ENCODE measurements around the gene BTG2. TPM values are rescaled to one million over a fixed set of nuclear protein-coding genes. Genes with fewer than 3 reads are reported as not detected.
"Not testable (repeated sequence)": the region's sequence is repeated elsewhere in the genome, so short reads cannot be mapped to it uniquely, and the experiment has no call there.

Gene BTG2
- total and polyA plus RNA-seq, 2 donors = 58.6 to 464 TPM

DNA sequence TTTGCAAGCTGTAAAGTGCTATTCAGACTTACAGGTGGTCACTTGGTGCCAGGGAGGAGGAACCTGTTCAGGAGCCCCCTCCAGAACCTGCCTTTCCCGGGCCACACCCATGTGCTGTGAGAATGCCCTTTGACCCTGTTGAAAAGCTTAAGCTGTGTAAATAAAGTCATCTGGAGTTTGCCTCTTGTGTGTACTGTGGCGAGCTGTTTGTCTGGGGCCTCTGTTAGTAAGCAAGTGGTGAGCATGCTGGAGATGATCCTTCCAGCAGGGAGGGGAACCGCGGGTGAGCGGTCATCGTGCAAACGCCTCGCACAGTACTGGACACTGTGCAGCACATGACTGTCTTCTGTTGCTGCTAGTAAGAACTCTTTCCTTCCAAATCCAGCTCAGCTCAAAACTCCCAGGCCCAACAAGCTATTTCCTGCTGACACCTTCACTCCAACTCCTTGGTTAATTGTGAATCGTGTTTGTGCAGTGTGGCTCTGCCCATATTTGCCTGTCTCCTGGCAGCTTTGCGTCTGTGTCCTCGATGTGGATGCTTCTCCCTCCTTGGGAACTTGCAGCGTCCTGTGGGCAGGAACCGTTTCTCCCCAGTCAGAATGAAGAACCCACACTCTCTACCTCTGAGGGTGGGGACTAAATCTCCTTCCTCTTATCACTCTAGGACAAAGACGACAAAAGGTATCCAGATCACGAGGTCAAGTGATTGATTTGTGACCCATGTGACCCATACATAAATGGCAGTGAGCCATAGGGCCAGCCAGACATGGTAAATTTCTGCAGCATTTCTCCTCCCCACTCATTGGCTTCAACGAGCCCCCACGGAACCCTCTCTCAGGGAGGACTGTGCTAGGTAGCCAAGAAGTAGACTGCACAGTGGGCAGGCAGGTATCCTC lies 13.9 kb upstream of the BTG2 start:
- H3K36me3 ChIP-seq (ENCODE audit: insufficient read depth) = no peaks in the 10 kb centered on the region
- H3K4me3 ChIP-seq (ENCODE audit: low read depth, low read length) = no peak overlapping the region
- H3K4me1 ChIP-seq (ENCODE audit: insufficient read depth) = no peaks in the 10 kb centered on the region
- no peak for DNase-seq (ENCODE audit: extremely low spot score)
- WGBS = 70% methylated on average over 17 of the region's 17 CpGs
- H3K27ac ChIP-seq (ENCODE audit: low read depth) = peak overlapping the region; percentile 94

DNA sequence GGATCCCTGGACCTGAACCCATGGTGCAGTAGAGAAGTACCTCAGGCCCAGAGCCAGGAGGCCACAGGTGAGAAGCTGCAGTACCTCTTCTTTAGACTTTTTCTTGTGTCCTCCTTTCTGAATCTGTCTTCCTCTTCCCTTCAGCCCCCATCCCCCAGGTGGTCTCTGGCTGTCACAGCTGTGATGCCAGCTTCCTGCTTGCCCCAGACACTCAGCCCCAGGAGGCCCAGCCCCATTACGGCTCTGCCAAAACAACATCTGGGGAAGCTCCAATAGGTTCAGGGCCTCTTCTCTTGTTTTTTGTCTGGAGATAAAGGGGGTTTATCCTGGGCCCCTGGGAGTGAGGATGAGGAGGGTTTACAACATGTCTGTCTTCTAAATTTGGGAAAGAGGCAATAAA lies 9.5 kb upstream of the BTG2 start:
- Histone ChIP-seq H3K36me3 (ENCODE audit: insufficient read depth) (no peaks in the 10 kb centered on the region), H3K27ac (ENCODE audit: low read depth) (no peak overlapping the region), H3K4me1 (ENCODE audit: insufficient read depth) (no peaks in the 10 kb centered on the region), H3K4me3 (ENCODE audit: low read depth, low read length) (no peak overlapping the region)
- no peak for DNase-seq (ENCODE audit: extremely low spot score)
- WGBS = 87% methylated on average over 1 of the region's 1 CpG

DNA sequence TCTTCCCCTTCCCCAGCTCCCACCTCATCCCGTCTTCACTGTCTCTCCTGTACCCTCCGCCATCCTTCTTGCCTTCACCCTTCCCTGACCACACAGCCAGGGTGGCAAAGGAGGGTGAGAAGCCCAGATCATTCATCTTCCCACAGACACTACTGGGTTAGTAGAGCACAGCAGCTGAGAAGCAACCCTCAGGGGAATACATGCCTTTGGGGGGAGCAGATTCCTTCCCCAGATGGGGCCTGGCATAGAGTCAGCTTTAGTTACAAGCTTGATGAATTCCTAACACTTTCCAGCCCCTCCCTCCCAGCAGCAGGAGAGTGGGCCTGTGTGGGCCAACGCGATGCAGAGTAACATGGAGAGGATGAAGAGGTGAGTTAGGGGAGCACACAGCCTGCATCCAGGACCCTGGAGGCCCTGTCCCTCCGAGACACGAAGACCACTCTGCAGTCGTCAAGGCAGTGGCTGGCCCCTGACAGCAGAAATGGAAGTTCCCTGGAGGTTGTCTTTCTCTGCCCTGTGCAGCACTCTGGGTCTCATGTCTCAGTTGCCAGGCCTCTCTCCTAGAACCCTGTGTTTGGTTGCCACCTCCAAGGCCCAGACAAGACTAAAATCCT lies 8.8 kb upstream of the BTG2 start:
- 74% methylated on average over 7 of the region's 7 CpGs for WGBS

DNA sequence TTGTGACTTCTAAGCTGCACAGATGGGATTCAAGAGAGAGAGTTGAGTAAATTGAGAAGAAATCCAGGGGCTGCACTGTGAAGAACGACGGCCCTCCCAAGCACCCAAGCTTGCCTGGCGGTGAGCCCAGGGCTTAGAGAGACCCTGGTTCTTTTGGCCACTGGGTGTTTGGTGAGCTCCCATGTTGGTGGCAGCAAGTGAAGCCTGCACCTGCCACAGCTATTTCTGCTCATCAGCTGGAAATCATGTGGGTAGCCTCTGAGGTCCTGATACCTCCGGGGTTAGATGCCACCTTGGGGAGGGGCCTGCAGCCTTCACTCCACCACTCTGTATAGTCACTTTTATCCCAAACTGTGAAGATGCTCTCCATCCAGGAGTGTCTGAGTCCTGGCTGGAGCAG lies 6.2 kb upstream of the BTG2 start:
- WGBS = 78% methylated on average over 4 of the region's 4 CpGs
- Histone ChIP-seq H3K27ac (ENCODE audit: low read depth) (no peak overlapping the region), H3K4me3 (ENCODE audit: low read depth, low read length) (no peak overlapping the region), H3K36me3 (ENCODE audit: insufficient read depth) (no peaks in the 10 kb centered on the region), H3K4me1 (ENCODE audit: insufficient read depth) (no peaks in the 10 kb centered on the region)
- no peak for DNase-seq (ENCODE audit: extremely low spot score)

More for the DNA sequence above, 8.8 kb upstream of the BTG2 start:
- no peaks in the 10 kb centered on the region for H3K4me1 ChIP-seq (ENCODE audit: insufficient read depth)
- no peak overlapping the region for H3K4me3 ChIP-seq (ENCODE audit: low read depth, low read length)
- DNase-seq (ENCODE audit: extremely low spot score) = no peak
- no peak overlapping the region for H3K27ac ChIP-seq (ENCODE audit: low read depth)
- H3K36me3 ChIP-seq (ENCODE audit: insufficient read depth) = no peaks in the 10 kb centered on the region

- not testable (repeated sequence) for H3K27ac ChIP-seq (ENCODE audit: low read depth); H3K4me3 ChIP-seq (ENCODE audit: low read depth, low read length); DNase-seq (ENCODE audit: extremely low spot score); H3K36me3 ChIP-seq (ENCODE audit: insufficient read depth); H3K4me1 ChIP-seq (ENCODE audit: insufficient read depth)
- WGBS = 93% methylated on average over 8 of the region's 8 CpGs
Observed at GRCh38 chr1:203299719-203300429, 5.4 kb upstream of the BTG2 start.

GRCh38 chr1:203300441-203301330 lies 4.6 kb upstream of the BTG2 start:
- Histone ChIP-seq H3K4me1 (ENCODE audit: insufficient read depth) (no peaks in the 10 kb centered on the region), H3K27ac (ENCODE audit: low read depth) (peak overlapping the region; percentile 11), H3K4me3 (ENCODE audit: low read depth, low read length) (no peak overlapping the region), H3K36me3 (ENCODE audit: insufficient read depth) (no peaks in the 10 kb centered on the region)
- DNase-seq (ENCODE audit: extremely low spot score) = no peak
- WGBS = 70% methylated on average over 11 of the region's 11 CpGs

DNA sequence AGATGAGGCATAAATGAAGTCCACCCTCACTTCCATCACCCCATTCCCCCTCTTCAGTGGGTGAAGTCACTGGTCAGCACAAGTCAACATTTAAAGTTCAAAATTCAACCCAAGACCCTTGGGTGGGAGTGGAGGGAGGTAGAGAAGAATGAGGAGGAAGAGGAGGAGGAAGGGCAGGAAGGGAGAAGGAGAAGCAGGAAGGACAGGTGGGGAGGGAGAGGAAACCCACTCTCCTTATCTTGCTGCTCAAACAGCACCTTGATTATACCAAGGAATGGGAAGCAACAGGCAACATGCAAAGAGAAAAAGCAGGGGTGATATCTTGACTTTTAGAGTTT lies 4.0 kb upstream of the BTG2 start:
- no peak overlapping the region for H3K4me3 ChIP-seq (ENCODE audit: low read depth, low read length)
- no peaks in the 10 kb centered on the region for H3K36me3 ChIP-seq (ENCODE audit: insufficient read depth)
- peak overlapping the region; percentile 11 for H3K27ac ChIP-seq (ENCODE audit: low read depth)
- no peak for DNase-seq (ENCODE audit: extremely low spot score)
- H3K4me1 ChIP-seq (ENCODE audit: insufficient read depth) = no peaks in the 10 kb centered on the region

GRCh38 chr1:203302456-203302855 lies 2.9 kb upstream of the BTG2 start:
- 90% methylated on average over 7 of the region's 7 CpGs for WGBS
- no peaks in the 10 kb centered on the region for H3K4me1 ChIP-seq (ENCODE audit: insufficient read depth)
- H3K27ac ChIP-seq (ENCODE audit: low read depth) = no peak overlapping the region
- no peak for DNase-seq (ENCODE audit: extremely low spot score)
- no peaks in the 10 kb centered on the region for H3K36me3 ChIP-seq (ENCODE audit: insufficient read depth)
- H3K4me3 ChIP-seq (ENCODE audit: low read depth, low read length) = no peak overlapping the region

DNA sequence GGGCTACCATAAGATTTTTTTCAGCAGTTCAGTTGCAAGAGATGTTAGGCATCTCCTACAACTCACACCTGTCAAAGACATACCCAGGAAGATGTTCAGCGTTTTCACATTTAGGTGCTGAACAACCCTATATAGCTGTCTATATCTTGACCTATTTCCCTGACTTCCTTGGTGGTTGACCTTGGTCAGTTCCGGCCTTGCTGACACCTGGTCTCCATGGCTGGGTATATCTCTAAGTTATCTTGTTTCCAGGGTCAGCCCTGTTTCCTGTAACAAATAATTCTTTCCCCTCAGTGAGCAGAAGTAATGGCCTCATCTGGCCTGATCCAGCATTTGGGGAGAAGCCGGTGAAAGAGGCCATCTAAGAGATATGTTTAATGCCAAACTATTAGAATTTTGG lies 2.4 kb upstream of the BTG2 start:
- Histone ChIP-seq H3K36me3 (ENCODE audit: insufficient read depth) (no peaks in the 10 kb centered on the region), H3K4me1 (ENCODE audit: insufficient read depth) (no peaks in the 10 kb centered on the region), H3K27ac (ENCODE audit: low read depth) (no peak overlapping the region), H3K4me3 (ENCODE audit: low read depth, low read length) (no peak overlapping the region)
- DNase-seq (ENCODE audit: extremely low spot score) = no peak
- 84% methylated on average over 3 of the region's 3 CpGs for WGBS

- Histone ChIP-seq H3K36me3 (ENCODE audit: insufficient read depth) (no peaks in the 10 kb centered on the region), H3K27ac (ENCODE audit: low read depth) (peak overlapping the region; percentile 93), H3K4me3 (ENCODE audit: low read depth, low read length) (peak overlapping the region; percentile 6), H3K4me1 (ENCODE audit: insufficient read depth) (no peaks in the 10 kb centered on the region)
- no peak for DNase-seq (ENCODE audit: extremely low spot score)
- 78% methylated on average over 9 of the region's 9 CpGs for WGBS
Observed at GRCh38 chr1:203304391-203304918, 864 bp upstream of the BTG2 start.

DNA sequence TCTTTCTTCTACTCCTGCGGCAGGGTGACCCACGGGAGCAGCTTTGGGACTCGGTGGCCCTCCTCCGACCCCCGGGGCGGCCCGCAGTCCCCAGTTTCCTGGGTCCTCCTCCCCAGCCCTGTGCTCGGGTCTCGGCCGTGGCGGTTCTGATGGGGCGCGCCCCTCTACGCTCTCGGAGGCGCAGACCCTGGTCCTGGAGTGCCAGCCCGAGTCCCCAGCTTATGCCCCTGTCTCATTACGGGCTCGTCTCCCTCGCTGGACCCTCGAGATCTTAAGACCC lies 430 bp downstream of the BTG2 start:
- WGBS = under 1% methylated on average over 21 of the region's 21 CpGs
- Histone ChIP-seq H3K4me3 (ENCODE audit: low read depth, low read length) (peak overlapping the region; percentile 83), H3K27ac (ENCODE audit: low read depth) (peak overlapping the region; percentile 98), H3K4me1 (ENCODE audit: insufficient read depth) (no peaks in the 10 kb centered on the region), H3K36me3 (ENCODE audit: insufficient read depth) (no peaks in the 10 kb centered on the region)
- DNase-seq (ENCODE audit: extremely low spot score) = no peak

DNA sequence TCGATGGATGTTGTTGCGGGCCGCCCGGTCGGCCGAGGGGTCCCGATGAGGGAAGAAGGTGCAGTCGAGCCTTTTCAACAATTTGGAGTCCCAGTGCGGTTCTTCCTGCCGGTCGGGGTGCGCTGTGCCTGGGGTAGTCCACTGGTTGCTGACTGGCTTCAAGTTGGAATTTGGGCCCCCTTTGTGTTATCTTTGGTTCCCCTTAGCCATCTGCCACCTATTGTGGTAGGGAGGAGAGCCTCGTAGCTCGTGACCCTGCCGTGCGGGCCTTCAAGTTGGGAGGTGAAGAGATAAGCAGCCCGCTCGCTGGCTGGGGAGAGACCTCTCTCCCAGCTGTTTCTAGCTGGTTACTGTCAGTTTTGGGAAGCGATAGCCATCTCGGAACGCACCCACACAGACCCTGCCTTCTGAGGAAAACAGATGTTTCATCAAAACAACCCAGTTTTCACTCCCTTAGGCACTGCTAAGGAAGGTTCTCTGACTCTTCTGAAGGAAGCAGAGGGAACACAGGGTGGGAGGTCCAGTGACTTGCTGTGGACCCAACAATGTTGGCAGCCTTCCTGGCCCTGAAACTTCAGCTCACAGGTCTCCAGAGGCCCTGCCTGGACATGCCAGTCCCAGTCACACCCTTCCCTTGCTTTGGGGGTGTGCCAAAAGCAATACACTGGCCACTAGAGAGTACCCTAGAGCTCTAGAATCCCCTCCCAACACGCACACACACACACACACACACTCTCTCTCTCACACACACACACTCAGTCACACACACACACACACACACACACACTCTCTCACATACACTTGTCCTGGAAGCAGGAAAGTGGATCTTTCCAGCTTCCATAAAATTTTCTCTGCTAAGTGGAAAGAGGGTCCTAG lies 1.0 kb downstream of the BTG2 start:
- peak overlapping the region; percentile 98 for H3K27ac ChIP-seq (ENCODE audit: low read depth)
- H3K36me3 ChIP-seq (ENCODE audit: insufficient read depth) = no peaks in the 10 kb centered on the region
- peak overlapping the region; percentile 83 for H3K4me3 ChIP-seq (ENCODE audit: low read depth, low read length)
- no peaks in the 10 kb centered on the region for H3K4me1 ChIP-seq (ENCODE audit: insufficient read depth)
- DNase-seq (ENCODE audit: extremely low spot score) = peak; percentile 85
- under 1% methylated on average over 22 of the region's 22 CpGs for WGBS
